GM23338 (cell line): Measurements from ENCODE around the gene HDHD2. TPM values are rescaled to one million over a fixed set of nuclear protein-coding genes. Genes with fewer than 3 reads are reported as not detected.
"Not testable (repeated sequence)": the region's sequence is repeated elsewhere in the genome, so short reads cannot be mapped to it uniquely, and the experiment has no call there.

Experiments
- ATAC-seq: fragments of 200-7000 bp; cut with Tn5 transposase; 3 replicates; pipeline ENCODE4 v1.9.1; 2020
- DNase-seq: peaks from one replicate; pipeline ENCODE4 v3.0.0-alpha.2; 2015; ENCODE audit warnings: low spot score
- H2AFZ ChIP-seq: fragments of 200-600 bp; sonication (generic); 2 replicates; pipeline ENCODE4 v1.8.0; 2016; ENCODE audit warnings: antibody characterized with exemption, mild to moderate bottlenecking, moderate library complexity
- H3F3A ChIP-seq: fragments of 200-600 bp; sonication (generic); replicated peaks from 2 replicates; pipeline ENCODE4 v1.8.0; 2017; ENCODE audit warnings: antibody characterized with exemption, mixed run types, low read depth
- H3K27ac ChIP-seq: fragments of 200-600 bp; sonication (generic); 2 replicates; pipeline ENCODE4 v1.6.1; 2016; ENCODE audit warnings: low read depth
- H3K27me3 ChIP-seq: fragments of 200-600 bp; sonication (generic); 2 replicates; pipeline ENCODE4 v1.8.0; 2016; ENCODE audit warnings: mild to moderate bottlenecking, mixed run types, moderate library complexity; ENCODE audit not compliant: insufficient read depth
- H3K36me3 ChIP-seq: fragments of 200-600 bp; sonication (generic); 2 replicates; pipeline ENCODE4 v1.8.0; 2016; ENCODE audit warnings: mild to moderate bottlenecking; ENCODE audit not compliant: insufficient read depth
- H3K4me1 ChIP-seq: fragments of 200-600 bp; sonication (generic); 2 replicates; pipeline ENCODE4 v1.8.0; 2016; ENCODE audit warnings: mild to moderate bottlenecking, moderate library complexity; ENCODE audit not compliant: insufficient read depth
- H3K4me2 ChIP-seq: fragments of 200-600 bp; sonication (generic); 2 replicates; pipeline ENCODE4 v1.7.1; 2017; ENCODE audit warnings: mixed run types
- H3K4me3 ChIP-seq: fragments of 200-600 bp; sonication (generic); 2 replicates; pipeline ENCODE4 v1.6.1; 2016; ENCODE audit warnings: mixed run types
- H3K79me2 ChIP-seq: fragments of 200-600 bp; sonication (generic); replicated peaks from 2 replicates; pipeline ENCODE4 v1.8.0; 2017; ENCODE audit warnings: mild to moderate bottlenecking; ENCODE audit not compliant: insufficient read depth
- H3K9me2 ChIP-seq: fragments of 200-600 bp; sonication (generic); 2 replicates; pipeline ENCODE4 v1.8.0; 2017; ENCODE audit not compliant: insufficient read depth
- H4K20me1 ChIP-seq: fragments of 200-600 bp; sonication (generic); replicated peaks from 2 replicates; pipeline ENCODE4 v1.8.0; 2017; ENCODE audit warnings: mild to moderate bottlenecking; ENCODE audit not compliant: insufficient read depth
- H3K27ac Mint-ChIP-seq: 2 replicates; pipeline ENCODE4 v1.8.0; 2020; ENCODE audit warnings: inconsistent platforms, mild to moderate bottlenecking, moderate library complexity, mixed read lengths
- H3K27me3 Mint-ChIP-seq: 3 replicates; pipeline ENCODE4 v1.8.0; 2022; ENCODE audit warnings: low read depth, mild to moderate bottlenecking, moderate library complexity, mixed read lengths, inconsistent platforms; ENCODE audit not compliant: insufficient read depth, poor library complexity
- H3K36me3 Mint-ChIP-seq: 3 replicates; pipeline ENCODE4 v1.8.0; 2021; ENCODE audit warnings: low read depth, mild to moderate bottlenecking, inconsistent platforms, moderate library complexity, mixed read lengths
- H3K4me1 Mint-ChIP-seq: 3 replicates; pipeline ENCODE4 v1.8.0; 2020; ENCODE audit warnings: mild to moderate bottlenecking, inconsistent platforms, mixed read lengths
- H3K4me3 Mint-ChIP-seq: 3 replicates; pipeline ENCODE4 v1.8.0; 2021; ENCODE audit warnings: moderate library complexity, mild to moderate bottlenecking, inconsistent platforms, mixed read lengths
- H3K9me3 Mint-ChIP-seq: 3 replicates; pipeline ENCODE4 v1.8.0; 2020; ENCODE audit warnings: moderate library complexity, mild to moderate bottlenecking, inconsistent platforms, mixed read lengths
- NANOG ChIP-seq: IDR thresholded peaks from 2 replicates; pipeline ENCODE4 v1.6.1; 2016; ENCODE audit warnings: antibody characterized with exemption, borderline replicate concordance
- ZNF462 ChIP-seq: fragments of 250-450 bp; sonication (Bioruptor Pico); IDR thresholded peaks from 2 replicates; pipeline ENCODE4 v1.5.0; 2020; ENCODE audit warnings: mild to moderate bottlenecking, moderate library complexity
- polyA plus RNA-seq: library from polyadenylated mRNA; unstranded; fragments of >200 nt; fragmentation: Nextera tagmentation; extraction: Ambion mirVana; gene quantifications from 2 replicates; pipeline ENCODE4 v1.2.1, GENCODE V29; 2016
- total RNA-seq: library from RNA; depleted of rRNA; stranded (reverse); fragments of >200 nt; shearing (Covaris generic); gene quantifications from 2 replicates; pipeline ENCODE4 v1.2.3, GENCODE V29; 2014

The HDHD2 gene
- total and polyA plus RNA-seq, 2 experiments from 2014 or later = 25.9 to 32.2 TPM

GRCh38 chr18:47160256-47160655 is 10.0 kb upstream of the HDHD2 start (continued):
- no peak for TF ChIP-seq ZNF462 (CRISPR knock-in tag)

GRCh38 chr18:47158404-47158803 is 8.1 kb upstream of the HDHD2 start:
- H3K9me2 ChIP-seq, H3K27me3 Mint-ChIP-seq, H3F3A ChIP-seq, ATAC-seq, H3K27ac Mint-ChIP-seq, H3K4me3 Mint-ChIP-seq, H3K4me3 ChIP-seq, H3K4me2 ChIP-seq, H3K36me3 Mint-ChIP-seq, H3K27ac ChIP-seq, H3K36me3 ChIP-seq, H3K27me3 ChIP-seq, H2AFZ ChIP-seq, H3K9me3 Mint-ChIP-seq: not testable (repeated sequence)
- peaks cover 10% of the 10 kb centered on the region for H3K4me1 Mint-ChIP-seq
- Histone ChIP-seq H4K20me1 (peaks cover 11% of the 10 kb centered on the region; the same call in 1 of the 2 replicates), H3K4me1 (peaks cover 11% of the 10 kb centered on the region), H3K79me2 (peaks cover 59% of the 10 kb centered on the region)
- peak; percentile 34 for DNase-seq

- peaks cover 6% of the 10 kb centered on the region; the same call in 1 of the 2 replicates for H3F3A ChIP-seq
- 0 out of 2 replicates have a peak, but pooled peaks cover 1% of the 10 kb centered on the region for H4K20me1 ChIP-seq
- H3K9me2 ChIP-seq = no peaks in the 10 kb centered on the region
- peak overlapping the region; percentile 77 for H3K4me3 ChIP-seq
- Mint-ChIP-seq H3K27ac (no peak overlapping the region), H3K4me1 (peaks cover 20% of the 10 kb centered on the region), H3K4me3 (peak overlapping the region; percentile 93), H3K27me3 (peaks cover 8% of the 10 kb centered on the region), H3K9me3 (peaks cover 2% of the 10 kb centered on the region; the same call in 1 of the 3 replicates), H3K36me3 (peaks cover 8% of the 10 kb centered on the region; the same call in 1 of the 3 replicates)
- DNase-seq (no peak), ATAC-seq (no peak)
- H3K4me1 ChIP-seq = peaks cover 7% of the 10 kb centered on the region
- peaks cover 7% of the 10 kb centered on the region; the same call in 1 of the 2 replicates for H3K36me3 ChIP-seq
- peak overlapping the region; percentile 92 for H3K4me2 ChIP-seq
- no peaks in the 10 kb centered on the region for H3K27me3 ChIP-seq
- no peak for TF ChIP-seq NANOG
- H3K27ac ChIP-seq = no peak overlapping the region
- peak overlapping the region; percentile 97 for H2AFZ ChIP-seq
- peaks cover 33% of the 10 kb centered on the region for H3K79me2 ChIP-seq
Observed at GRCh38 chr18:47151439-47151838, 1.1 kb upstream of the HDHD2 start.
